Smooth muscle cell (in vitro differentiated cells): ENCODE data around the gene VSX2. TPM values are rescaled to one million over a fixed set of nuclear protein-coding genes. Genes with fewer than 3 reads are reported as not detected.

Experiments used
- DNase-seq: peaks from one replicate; lab custom pipeline; 2025; ENCODE audit not compliant: unreplicated experiment; lab: John Stamatoyannopoulos, UW
- H2AFZ ChIP-seq: fragments of 200-600 bp; sonication (generic); 2 replicates; pipeline ENCODE4 v1.6.0; 2016; ENCODE audit warnings: antibody characterized with exemption, low read depth, mild to moderate bottlenecking
- H3F3A ChIP-seq: fragments of 200-600 bp; sonication (generic); 2 replicates; pipeline ENCODE4 v1.6.0; 2017; ENCODE audit warnings: antibody characterized with exemption, low read depth
- H3K27ac ChIP-seq: fragments of 200-600 bp; sonication (generic); 2 replicates; pipeline ENCODE4 v1.5.1; 2016; ENCODE audit warnings: low read depth, mild to moderate bottlenecking
- H3K27me3 ChIP-seq: fragments of 200-600 bp; sonication (generic); 2 replicates; pipeline ENCODE4 v1.6.1; 2016; ENCODE audit warnings: low read depth, mild to moderate bottlenecking
- H3K36me3 ChIP-seq: fragments of 200-600 bp; sonication (generic); 2 replicates; pipeline ENCODE4 v1.5.1; 2016; ENCODE audit warnings: low read depth
- H3K4me1 ChIP-seq: fragments of 200-600 bp; sonication (generic); 2 replicates; pipeline ENCODE4 v1.5.1; 2016; ENCODE audit warnings: low read depth
- H3K4me2 ChIP-seq: fragments of 200-600 bp; sonication (generic); 2 replicates; pipeline ENCODE4 v1.6.0; 2016; ENCODE audit warnings: mild to moderate bottlenecking
- H3K4me3 ChIP-seq: fragments of 200-600 bp; sonication (generic); 2 replicates; pipeline ENCODE4 v1.5.1; 2016; ENCODE audit warnings: mild to moderate bottlenecking
- H3K79me2 ChIP-seq: fragments of 200-600 bp; sonication (generic); 2 replicates; pipeline ENCODE4 v1.6.0; 2016; ENCODE audit warnings: low read depth, mild to moderate bottlenecking
- H3K9ac ChIP-seq: fragments of 200-600 bp; sonication (generic); 2 replicates; pipeline ENCODE4 v1.6.0; 2016; ENCODE audit warnings: low read depth
- H3K9me3 ChIP-seq: fragments of 200-600 bp; sonication (generic); replicated peaks from 2 replicates; pipeline ENCODE4 v1.5.1; 2016; ENCODE audit warnings: low read depth
- H4K20me1 ChIP-seq: fragments of 200-600 bp; sonication (generic); 2 replicates; pipeline ENCODE4 v1.6.0; 2016; ENCODE audit warnings: low read depth
- whole genome bisulfite sequencing: methylation state at CpG from one replicate; pipeline ENCODE4 v1.1.7; 2016; ENCODE audit warnings: low lambda C conversion rate; 5-methylcytosine and 5-hydroxymethylcytosine counted together
- polyA plus RNA-seq: library from polyadenylated mRNA; unstranded; fragments of >200 nt; fragmentation: Nextera tagmentation; extraction: Ambion mirVana; gene quantifications from 2 replicates; pipeline ENCODE4 v1.2.1, GENCODE V29; 2016
- total RNA-seq: library from RNA; depleted of rRNA; stranded (reverse); fragments of >200 nt; gene quantifications from 2 replicates; pipeline ENCODE4 v1.2.3, GENCODE V29; 2014
- TF ChIP-seq, protein P1 (sequence below): fragments of 200-600 bp; sonication (generic); IDR thresholded peaks from 2 replicates; pipeline ENCODE4 v1.5.1; 2017; ENCODE audit warnings: borderline replicate concordance, mild to moderate bottlenecking, antibody characterized with exemption; ENCODE audit not compliant: insufficient read depth, poor library complexity, severe bottlenecking

Gene VSX2
- total and polyA plus RNA-seq, 2 experiments from 2014 or later: not detected

DNA sequence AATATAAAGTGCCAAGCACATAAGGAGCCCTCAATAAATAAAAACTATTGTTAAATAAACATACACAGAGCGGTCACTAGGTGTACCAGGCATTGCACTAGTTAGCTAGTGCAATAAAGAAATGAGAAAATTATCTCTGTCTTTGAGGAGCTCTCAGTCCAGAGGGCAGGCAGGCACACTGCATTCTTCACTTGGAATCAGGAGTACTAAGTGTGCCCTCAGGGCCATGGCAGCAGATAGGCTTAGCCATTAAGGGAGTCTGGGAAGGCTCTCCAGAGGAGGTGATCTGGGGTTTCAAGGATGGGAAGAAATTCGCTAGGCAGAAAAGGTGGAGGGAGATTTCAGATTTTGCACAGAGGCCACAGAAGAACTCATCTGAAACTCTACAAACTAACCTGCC, 54.4 kb downstream of the VSX2 start:
- Histone ChIP-seq H2AFZ (no peak overlapping the region), H3K36me3 (no peaks in the 10 kb centered on the region), H4K20me1 (peaks cover 70% of the 10 kb centered on the region), H3K4me1 (no peaks in the 10 kb centered on the region), H3K79me2 (peaks cover 3% of the 10 kb centered on the region), H3K9me3 (no peaks in the 10 kb centered on the region), H3F3A (no peaks in the 10 kb centered on the region), H3K4me2 (no peak overlapping the region), H3K9ac (no peak overlapping the region), H3K4me3 (no peak overlapping the region), H3K27ac (no peak overlapping the region), H3K27me3 (no peaks in the 10 kb centered on the region)
- TF ChIP-seq, protein P1, sequence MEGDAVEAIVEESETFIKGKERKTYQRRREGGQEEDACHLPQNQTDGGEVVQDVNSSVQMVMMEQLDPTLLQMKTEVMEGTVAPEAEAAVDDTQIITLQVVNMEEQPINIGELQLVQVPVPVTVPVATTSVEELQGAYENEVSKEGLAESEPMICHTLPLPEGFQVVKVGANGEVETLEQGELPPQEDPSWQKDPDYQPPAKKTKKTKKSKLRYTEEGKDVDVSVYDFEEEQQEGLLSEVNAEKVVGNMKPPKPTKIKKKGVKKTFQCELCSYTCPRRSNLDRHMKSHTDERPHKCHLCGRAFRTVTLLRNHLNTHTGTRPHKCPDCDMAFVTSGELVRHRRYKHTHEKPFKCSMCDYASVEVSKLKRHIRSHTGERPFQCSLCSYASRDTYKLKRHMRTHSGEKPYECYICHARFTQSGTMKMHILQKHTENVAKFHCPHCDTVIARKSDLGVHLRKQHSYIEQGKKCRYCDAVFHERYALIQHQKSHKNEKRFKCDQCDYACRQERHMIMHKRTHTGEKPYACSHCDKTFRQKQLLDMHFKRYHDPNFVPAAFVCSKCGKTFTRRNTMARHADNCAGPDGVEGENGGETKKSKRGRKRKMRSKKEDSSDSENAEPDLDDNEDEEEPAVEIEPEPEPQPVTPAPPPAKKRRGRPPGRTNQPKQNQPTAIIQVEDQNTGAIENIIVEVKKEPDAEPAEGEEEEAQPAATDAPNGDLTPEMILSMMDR: no peak
- no peak for DNase-seq
- WGBS: 94% methylated on average over 2 of the region's 2 CpGs

DNA sequence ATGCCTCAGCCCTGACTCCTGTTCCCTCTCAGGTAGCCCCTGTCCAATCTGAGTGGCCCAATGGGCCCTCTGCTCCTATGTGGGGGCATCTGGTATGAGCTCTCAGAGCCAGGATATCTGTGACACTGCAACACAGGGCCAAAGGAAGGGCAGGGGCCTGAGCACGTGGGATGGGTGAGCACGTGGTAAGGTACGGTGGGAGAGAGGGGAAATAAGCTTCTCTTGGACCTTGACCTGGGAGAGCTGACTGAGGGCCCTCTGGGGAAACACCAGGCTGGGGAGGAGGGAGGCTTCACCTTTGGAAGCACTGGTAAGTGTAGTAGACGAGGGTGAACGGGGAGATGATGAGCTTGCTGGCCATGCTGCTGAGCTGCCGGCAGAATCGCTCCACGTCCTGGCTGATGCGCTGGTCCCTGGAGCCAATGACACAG, 56.8 kb downstream of the VSX2 start:
- no peak for DNase-seq
- H4K20me1 ChIP-seq: peaks cover 86% of the 10 kb centered on the region
- no peaks in the 10 kb centered on the region for H3K36me3 ChIP-seq
- no peaks in the 10 kb centered on the region for H3K27me3 ChIP-seq
- no peak overlapping the region for H3K4me2 ChIP-seq
- H3K27ac ChIP-seq: no peak overlapping the region
- no peaks in the 10 kb centered on the region for H3K9me3 ChIP-seq
- no peaks in the 10 kb centered on the region for H3F3A ChIP-seq
- 98% methylated on average over 9 of the region's 9 CpGs for WGBS
- TF ChIP-seq, protein P1: no peak
- H3K79me2 ChIP-seq: peaks cover 14% of the 10 kb centered on the region
- H3K4me3 ChIP-seq: no peak overlapping the region
- H3K9ac ChIP-seq: no peak overlapping the region
- H3K4me1 ChIP-seq: no peaks in the 10 kb centered on the region
- no peak overlapping the region for H2AFZ ChIP-seq

DNA sequence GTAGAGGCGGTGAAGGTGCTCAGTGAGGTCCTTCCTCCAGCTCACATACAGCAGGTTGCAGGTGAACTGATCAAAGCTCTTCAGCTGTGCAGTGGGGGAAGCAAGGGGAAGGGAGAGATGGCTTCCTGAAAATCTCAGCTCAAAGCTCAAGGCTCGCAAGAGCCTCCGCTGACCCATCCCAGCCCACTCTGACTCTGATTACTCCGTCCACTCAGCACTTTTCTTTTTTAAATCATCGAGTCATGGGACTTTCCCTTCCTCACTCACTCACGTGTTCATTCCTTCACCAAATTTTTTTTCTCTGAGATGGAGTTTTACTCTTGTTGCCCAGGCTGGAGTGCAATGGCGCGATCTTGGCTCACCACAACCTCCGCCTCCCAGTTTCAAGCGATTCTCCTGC, 58.7 kb downstream of the VSX2 start:
- no peak overlapping the region for H3K27ac ChIP-seq
- H3K4me1 ChIP-seq: peaks cover 3% of the 10 kb centered on the region
- no peaks in the 10 kb centered on the region for H3K9me3 ChIP-seq
- H2AFZ ChIP-seq: no peak overlapping the region
- H3K79me2 ChIP-seq: peaks cover 24% of the 10 kb centered on the region
- H3K36me3 ChIP-seq: no peaks in the 10 kb centered on the region
- WGBS: 92% methylated on average over 10 of the region's 10 CpGs
- H3K9ac ChIP-seq: no peak overlapping the region
- no peak overlapping the region for H3K4me3 ChIP-seq
- no peak overlapping the region for H3K4me2 ChIP-seq
- no peaks in the 10 kb centered on the region for H3K27me3 ChIP-seq
- peaks cover 78% of the 10 kb centered on the region for H4K20me1 ChIP-seq
- H3F3A ChIP-seq: no peaks in the 10 kb centered on the region
- TF ChIP-seq, protein P1: no peak
- no peak for DNase-seq

DNA sequence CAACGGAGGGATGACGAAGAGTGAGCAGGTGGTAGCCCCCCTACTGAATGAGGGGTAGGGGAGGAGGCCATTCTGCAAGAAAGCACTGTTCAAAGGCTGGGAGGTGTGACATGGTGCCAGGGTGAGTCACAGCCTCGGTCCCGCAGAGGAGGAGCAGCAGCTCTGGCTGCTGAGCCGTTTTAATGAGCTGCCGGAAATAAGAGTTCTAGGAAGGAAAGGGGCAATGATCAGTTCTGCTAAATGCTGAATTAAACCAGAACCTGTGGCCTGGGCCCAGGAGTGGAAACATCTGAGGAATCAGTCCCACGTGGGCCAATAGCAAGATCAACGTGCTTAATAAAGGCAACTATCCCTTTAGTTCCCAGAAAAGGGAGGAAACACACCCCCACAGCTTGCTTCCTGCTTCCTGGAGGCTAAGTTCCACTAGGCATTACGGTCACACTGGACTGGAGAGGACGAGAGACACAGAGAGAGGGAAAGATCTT, 59.9 kb downstream of the VSX2 start:
- no peak for DNase-seq
- peaks cover 67% of the 10 kb centered on the region for H4K20me1 ChIP-seq
- H3F3A ChIP-seq: no peaks in the 10 kb centered on the region
- H3K4me2 ChIP-seq: no peak overlapping the region
- H3K4me1 ChIP-seq: peaks cover 3% of the 10 kb centered on the region
- H2AFZ ChIP-seq: no peak overlapping the region
- no peaks in the 10 kb centered on the region for H3K9me3 ChIP-seq
- H3K9ac ChIP-seq: no peak overlapping the region
- peaks cover 24% of the 10 kb centered on the region for H3K79me2 ChIP-seq
- no peak overlapping the region for H3K4me3 ChIP-seq
- TF ChIP-seq, protein P1: no peak
- H3K27ac ChIP-seq: no peak overlapping the region
- H3K36me3 ChIP-seq: no peaks in the 10 kb centered on the region
- WGBS: 67% methylated on average over 10 of the region's 10 CpGs
- no peaks in the 10 kb centered on the region for H3K27me3 ChIP-seq
